ENCODE results near the gene IL1RL2. TPM values are rescaled to one million over a fixed set of nuclear protein-coding genes. Genes with fewer than 3 reads are reported as not detected.
A peak's percentile ranks its signal among the peaks of the same experiment; 100 is the strongest.

IL1RL2 gene
- total RNA-seq, 1 donor = 1.7 TPM

DNA sequence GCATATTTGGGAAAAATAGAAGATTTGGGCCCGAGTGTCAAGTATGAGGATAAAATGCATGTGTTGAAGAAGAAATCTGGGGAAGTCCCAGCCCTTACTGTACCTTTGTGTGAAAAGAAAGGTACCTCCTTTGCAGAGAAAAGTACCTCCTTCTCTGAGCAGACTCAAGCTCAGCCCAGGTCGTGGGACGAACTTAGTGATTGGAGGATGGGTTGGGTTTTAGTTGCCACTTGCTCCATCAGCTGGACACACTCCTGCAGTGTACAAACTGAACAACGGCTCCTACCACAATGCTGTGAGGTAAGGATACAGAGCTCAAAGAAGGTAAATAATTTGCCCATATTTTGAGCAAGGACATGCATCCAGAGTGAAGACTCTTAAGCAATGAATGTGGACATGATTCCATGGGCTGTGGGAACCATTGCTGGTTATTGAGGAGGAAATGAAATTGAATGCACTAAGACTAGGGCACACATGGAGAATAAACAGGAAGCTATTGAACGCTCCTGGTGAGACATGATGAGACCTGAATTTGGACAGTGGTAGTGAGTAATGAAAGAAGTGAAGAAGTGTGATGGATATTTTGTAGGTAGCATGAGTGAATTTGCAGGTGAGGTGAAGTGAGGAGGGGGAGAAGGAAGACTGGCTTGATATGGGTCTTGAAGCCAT, 74.8 kb downstream of the IL1RL2 start:
- TF ChIP-seq, protein P1, sequence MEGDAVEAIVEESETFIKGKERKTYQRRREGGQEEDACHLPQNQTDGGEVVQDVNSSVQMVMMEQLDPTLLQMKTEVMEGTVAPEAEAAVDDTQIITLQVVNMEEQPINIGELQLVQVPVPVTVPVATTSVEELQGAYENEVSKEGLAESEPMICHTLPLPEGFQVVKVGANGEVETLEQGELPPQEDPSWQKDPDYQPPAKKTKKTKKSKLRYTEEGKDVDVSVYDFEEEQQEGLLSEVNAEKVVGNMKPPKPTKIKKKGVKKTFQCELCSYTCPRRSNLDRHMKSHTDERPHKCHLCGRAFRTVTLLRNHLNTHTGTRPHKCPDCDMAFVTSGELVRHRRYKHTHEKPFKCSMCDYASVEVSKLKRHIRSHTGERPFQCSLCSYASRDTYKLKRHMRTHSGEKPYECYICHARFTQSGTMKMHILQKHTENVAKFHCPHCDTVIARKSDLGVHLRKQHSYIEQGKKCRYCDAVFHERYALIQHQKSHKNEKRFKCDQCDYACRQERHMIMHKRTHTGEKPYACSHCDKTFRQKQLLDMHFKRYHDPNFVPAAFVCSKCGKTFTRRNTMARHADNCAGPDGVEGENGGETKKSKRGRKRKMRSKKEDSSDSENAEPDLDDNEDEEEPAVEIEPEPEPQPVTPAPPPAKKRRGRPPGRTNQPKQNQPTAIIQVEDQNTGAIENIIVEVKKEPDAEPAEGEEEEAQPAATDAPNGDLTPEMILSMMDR (IDR thresholded peaks at IDR 0.05; ENCODE audit: insufficient read depth, low read length) = no peak
- DNase-seq (ENCODE audit: low read depth) = no peak
- no peak overlapping the region for H3K4me3 ChIP-seq (ENCODE audit: low read depth, low read length)

DNA sequence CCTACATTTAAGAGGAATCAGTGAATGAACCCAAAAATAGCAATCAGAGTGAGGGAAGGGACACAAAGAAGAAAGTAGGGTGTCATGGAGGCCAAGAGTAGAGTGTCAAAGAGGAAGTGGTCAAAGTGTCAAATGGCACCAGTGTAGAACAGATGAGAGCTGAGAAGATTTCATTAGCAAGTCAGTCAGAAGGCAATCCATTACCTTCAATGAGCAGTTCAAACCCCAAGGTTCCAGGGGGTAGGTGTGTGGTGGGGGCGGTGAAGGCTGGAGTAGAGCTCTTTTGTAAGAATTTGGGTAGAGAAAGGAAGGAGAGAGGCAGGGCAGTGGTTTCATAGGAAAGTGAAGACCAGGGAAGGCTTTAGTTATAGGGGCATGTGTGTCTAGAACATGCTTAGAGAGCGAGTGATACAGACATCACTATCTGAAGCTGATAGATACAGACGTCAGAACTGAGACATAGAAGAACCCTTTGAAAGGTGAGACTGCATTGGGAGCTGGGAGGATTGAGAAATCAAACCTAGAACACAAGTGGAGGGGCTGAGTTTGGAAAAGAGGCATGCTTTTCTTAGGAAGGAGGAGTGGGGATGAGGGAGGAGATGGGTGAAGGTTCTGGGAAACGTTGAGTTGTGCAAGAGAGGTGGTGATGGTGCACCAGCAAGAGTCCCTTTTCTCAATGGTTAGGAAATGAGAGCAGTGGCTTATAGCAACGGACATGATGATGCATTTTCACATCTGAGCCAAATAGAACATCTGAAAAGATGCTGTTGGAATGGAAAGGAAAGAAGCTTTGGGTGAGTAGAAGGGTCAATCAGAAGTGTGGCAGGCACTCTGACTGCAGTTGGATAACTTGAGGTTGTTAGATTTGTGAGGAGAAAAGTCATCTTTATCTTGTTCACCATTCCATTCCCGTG, 75.7 kb downstream of the IL1RL2 start:
- DNase-seq (ENCODE audit: low read depth) = peak; percentile 33

DNA sequence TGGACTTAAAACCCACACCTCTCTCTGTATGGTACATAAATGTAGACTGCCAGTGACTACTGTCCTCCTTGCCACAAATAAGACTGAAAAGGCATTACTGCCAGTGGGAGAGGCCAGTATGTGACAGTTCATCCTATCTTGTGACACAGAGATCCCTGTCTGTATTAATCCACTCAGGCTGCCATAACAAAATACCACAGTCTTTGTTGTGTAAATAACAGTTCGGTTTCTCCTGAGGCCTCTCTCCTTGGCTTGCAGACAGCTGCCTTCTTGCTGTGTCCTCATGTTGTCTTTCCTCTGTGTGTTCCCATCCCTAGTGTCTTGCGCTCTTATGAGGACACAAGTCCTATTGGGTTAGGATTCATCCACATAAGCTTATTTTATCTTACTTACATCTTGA, 78.1 kb downstream of the IL1RL2 start:
- no peak for DNase-seq (ENCODE audit: low read depth)
- H3K4me3 ChIP-seq (ENCODE audit: low read depth, low read length) = no peak overlapping the region
- TF ChIP-seq, protein P1 (IDR thresholded peaks at IDR 0.05; ENCODE audit: insufficient read depth, low read length) = no peak

More for the DNA sequence above, 75.7 kb downstream of the IL1RL2 start:
- TF ChIP-seq, protein P1 (IDR thresholded peaks at IDR 0.05; ENCODE audit: insufficient read depth, low read length) = no peak
- no peak overlapping the region for H3K4me3 ChIP-seq (ENCODE audit: low read depth, low read length)

DNA sequence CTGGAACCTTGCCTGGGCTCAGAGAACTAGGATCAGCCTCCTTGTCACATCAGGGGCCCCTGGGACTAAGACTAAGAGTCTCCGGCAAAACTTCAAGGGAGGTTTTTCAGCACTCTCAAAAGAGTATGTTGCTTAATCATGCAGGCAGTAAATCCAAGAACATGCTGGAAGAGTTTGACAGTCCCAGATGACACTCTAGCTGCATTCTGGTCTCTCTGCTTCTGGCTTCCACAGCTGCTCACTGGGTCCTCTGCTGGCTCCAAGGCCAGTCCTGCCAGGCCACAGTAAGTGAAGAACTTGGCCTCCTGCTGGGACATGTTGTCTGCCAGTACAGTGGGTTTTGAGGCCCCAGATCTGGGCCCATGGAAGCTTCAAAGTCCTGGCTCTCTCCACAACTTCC, 79.4 kb downstream of the IL1RL2 start:
- no peak overlapping the region for H3K4me3 ChIP-seq (ENCODE audit: low read depth, low read length)
- no peak for DNase-seq (ENCODE audit: low read depth)
- TF ChIP-seq, protein P1 (IDR thresholded peaks at IDR 0.05; ENCODE audit: insufficient read depth, low read length) = no peak

DNA sequence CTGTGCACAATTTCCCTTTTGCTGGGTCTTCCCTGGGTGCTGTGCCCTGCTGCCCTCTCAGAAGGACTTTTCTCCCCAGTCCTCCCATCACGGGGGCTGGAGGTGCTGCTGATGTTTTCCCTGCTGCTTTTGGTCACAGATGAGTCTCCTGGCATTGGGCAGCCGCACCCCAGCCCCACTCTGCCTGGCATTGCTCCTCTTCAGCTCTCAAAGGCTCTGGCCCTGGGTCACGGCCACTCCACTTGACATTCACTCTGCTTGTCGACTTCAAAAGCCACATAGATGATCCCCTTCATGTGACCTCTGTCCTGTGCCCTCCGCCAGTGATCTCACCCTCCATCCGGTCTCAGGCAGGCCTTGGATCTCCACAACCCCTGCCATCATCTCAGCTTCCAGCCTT, 81.0 kb downstream of the IL1RL2 start:
- TF ChIP-seq, protein P1 (IDR thresholded peaks at IDR 0.05; ENCODE audit: insufficient read depth, low read length) = no peak
- no peak overlapping the region for H3K4me3 ChIP-seq (ENCODE audit: low read depth, low read length)
- DNase-seq (ENCODE audit: low read depth) = no peak

DNA sequence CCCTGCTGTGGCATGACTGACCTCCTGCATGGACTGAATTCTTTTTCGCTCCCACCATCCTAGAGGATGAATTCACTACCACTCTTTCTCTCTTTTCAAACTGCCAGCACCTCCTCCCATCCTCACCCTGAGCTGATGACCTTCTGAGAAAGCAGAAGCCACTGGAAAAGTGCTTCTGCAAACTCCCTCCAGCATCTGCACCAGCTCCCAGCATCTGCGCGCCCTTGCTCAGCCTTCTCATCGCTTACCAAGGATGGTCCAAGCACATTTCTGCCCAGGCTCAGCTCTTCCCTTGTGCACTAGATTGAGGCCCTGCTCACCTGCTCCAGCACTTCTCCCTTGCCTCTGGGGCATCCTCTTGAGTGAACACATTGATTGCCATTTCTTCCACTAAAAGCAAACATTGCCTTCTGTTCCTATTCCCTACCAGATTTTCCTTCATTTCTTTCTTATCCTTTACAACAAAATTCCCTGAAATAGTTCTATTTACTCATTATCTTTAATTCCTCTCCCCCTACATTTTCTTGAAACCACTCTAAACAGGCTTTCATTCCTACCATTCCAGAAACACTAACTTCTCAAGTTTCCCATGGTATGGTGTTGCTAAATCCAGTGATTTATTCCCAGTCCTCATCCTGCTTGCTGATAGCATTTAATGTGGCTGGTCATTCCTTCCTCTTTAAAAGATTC, 81.8 kb downstream of the IL1RL2 start:
- TF ChIP-seq, protein P1 (IDR thresholded peaks at IDR 0.05; ENCODE audit: insufficient read depth, low read length) = no peak
- peak; percentile 91 for DNase-seq (ENCODE audit: low read depth)
- H3K4me3 ChIP-seq (ENCODE audit: low read depth, low read length) = no peak overlapping the region
